ENCODE data around the gene MINDY2. TPM values are rescaled to one million over a fixed set of nuclear protein-coding genes. Genes with fewer than 3 reads are reported as not detected.

The MINDY2 gene
- total and polyA plus RNA-seq, 2 experiments from 2014 or later: 30.7 to 40.2 TPM

- Histone ChIP-seq H3K27ac (peak overlapping the region; percentile 25), H3K9me3 (ENCODE audit: low read depth) (no peaks in the 10 kb centered on the region), H3K4me1 (ENCODE audit: low read depth) (peaks cover 21% of the 10 kb centered on the region), H3K4me3 (no peak overlapping the region), H3K36me3 (no peaks in the 10 kb centered on the region), H3K27me3 (no peaks in the 10 kb centered on the region)
- TF ChIP-seq, protein P1, sequence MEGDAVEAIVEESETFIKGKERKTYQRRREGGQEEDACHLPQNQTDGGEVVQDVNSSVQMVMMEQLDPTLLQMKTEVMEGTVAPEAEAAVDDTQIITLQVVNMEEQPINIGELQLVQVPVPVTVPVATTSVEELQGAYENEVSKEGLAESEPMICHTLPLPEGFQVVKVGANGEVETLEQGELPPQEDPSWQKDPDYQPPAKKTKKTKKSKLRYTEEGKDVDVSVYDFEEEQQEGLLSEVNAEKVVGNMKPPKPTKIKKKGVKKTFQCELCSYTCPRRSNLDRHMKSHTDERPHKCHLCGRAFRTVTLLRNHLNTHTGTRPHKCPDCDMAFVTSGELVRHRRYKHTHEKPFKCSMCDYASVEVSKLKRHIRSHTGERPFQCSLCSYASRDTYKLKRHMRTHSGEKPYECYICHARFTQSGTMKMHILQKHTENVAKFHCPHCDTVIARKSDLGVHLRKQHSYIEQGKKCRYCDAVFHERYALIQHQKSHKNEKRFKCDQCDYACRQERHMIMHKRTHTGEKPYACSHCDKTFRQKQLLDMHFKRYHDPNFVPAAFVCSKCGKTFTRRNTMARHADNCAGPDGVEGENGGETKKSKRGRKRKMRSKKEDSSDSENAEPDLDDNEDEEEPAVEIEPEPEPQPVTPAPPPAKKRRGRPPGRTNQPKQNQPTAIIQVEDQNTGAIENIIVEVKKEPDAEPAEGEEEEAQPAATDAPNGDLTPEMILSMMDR (IDR thresholded peaks at IDR 0.05; ENCODE audit: low read depth, low read length): no peak
- no peak for DNase-seq (ENCODE audit: low read depth in 1 of 2, low spot score in 1 of 2)
Measured at GRCh38 chr15:58734859-58735258, 36.2 kb upstream of the MINDY2 start.

GRCh38 chr15:58736018-58736643 is 35.0 kb upstream of the MINDY2 start:
- TF ChIP-seq, protein P1 (IDR thresholded peaks at IDR 0.05; ENCODE audit: low read depth, low read length): no peak
- Histone ChIP-seq H3K4me3 (no peak overlapping the region), H3K9me3 (ENCODE audit: low read depth) (no peaks in the 10 kb centered on the region), H3K36me3 (no peaks in the 10 kb centered on the region), H3K27ac (no peak overlapping the region), H3K4me1 (ENCODE audit: low read depth) (peaks cover 21% of the 10 kb centered on the region), H3K27me3 (no peaks in the 10 kb centered on the region)
- no peak for DNase-seq (ENCODE audit: low read depth in 1 of 2, low spot score in 1 of 2)

DNA sequence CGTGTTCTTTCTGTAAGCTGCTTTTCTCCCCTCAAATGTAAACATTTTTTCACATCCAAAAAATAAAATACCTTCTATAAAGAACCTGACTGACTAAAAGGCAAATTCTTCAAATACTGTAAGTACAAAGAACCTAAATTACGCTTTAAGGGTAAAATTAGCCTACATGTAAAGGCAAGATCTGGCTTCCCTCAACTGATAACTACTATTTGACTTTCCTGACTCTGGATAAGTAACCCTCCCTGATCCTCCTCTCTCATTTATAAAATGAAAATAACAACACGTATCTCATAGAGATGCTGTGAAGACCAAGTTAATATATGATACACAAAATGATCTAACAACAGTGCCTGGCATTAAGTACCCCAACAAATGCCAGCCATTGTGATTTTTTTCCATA is 33.8 kb upstream of the MINDY2 start:
- Histone ChIP-seq H3K27me3 (no peaks in the 10 kb centered on the region), H3K36me3 (no peaks in the 10 kb centered on the region), H3K27ac (no peak overlapping the region), H3K4me3 (no peak overlapping the region), H3K4me1 (ENCODE audit: low read depth) (peaks cover 22% of the 10 kb centered on the region), H3K9me3 (ENCODE audit: low read depth) (no peaks in the 10 kb centered on the region)
- DNase-seq (ENCODE audit: low read depth in 1 of 2, low spot score in 1 of 2): no peak
- TF ChIP-seq, protein P1 (IDR thresholded peaks at IDR 0.05; ENCODE audit: low read depth, low read length): no peak

DNA sequence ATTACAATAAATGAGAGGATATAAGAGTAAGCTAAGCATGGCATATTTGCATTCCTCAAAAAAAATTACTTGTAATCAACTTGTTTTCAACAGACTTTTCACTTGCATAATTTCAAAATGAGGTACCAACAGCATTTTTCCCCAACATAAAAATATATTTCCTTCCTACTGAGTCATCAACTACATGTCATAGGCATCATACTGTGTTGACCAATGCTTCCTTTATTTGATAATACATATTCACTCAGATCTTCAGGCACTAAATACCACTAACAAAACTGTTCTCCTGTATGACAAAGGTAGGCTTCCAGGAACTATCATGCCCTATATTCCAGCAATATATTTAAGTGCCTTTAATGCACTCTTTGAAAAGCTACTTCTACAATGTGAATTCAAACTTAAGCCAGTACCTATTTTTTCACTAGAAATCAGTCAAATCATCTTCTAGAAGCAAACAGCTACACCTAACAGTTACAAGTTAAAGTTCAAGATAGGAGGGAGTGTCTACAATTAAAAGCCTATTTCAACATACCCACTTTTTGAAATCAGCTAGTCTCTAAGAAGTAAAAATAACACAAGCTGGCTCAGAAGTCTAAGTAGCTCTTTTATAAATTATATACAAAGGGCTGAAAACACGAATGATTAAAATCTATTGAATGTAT is 32.9 kb upstream of the MINDY2 start:
- Histone ChIP-seq H3K4me3 (no peak overlapping the region), H3K9me3 (ENCODE audit: low read depth) (no peaks in the 10 kb centered on the region), H3K36me3 (no peaks in the 10 kb centered on the region), H3K4me1 (ENCODE audit: low read depth) (peaks cover 30% of the 10 kb centered on the region), H3K27ac (no peak overlapping the region), H3K27me3 (no peaks in the 10 kb centered on the region)
- TF ChIP-seq, protein P1 (IDR thresholded peaks at IDR 0.05; ENCODE audit: low read depth, low read length): no peak
- DNase-seq (ENCODE audit: low read depth in 1 of 2, low spot score in 1 of 2): peak in 1 of 2 donors; percentile 50

DNA sequence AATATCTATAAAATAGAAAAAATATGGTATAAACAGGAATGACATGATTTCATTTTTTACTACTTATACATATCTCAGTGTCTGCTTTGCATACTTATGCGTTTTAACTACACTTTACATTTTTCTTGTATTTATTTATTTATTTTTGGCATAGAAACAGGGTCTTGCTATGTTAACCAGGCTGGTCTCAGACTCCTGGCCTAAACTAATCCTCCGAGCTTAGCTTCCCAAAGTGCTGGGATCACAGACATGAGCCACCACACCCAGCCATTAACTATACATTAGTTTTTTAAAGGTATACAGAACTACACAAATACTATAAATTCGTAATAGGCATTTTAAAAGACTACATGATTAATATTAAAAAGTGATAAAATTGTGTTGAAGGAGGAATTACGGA is 30.7 kb upstream of the MINDY2 start:
- DNase-seq (ENCODE audit: low read depth in 1 of 2, low spot score in 1 of 2): no peak
- H3K27ac ChIP-seq: no peak overlapping the region
- no peaks in the 10 kb centered on the region for H3K9me3 ChIP-seq (ENCODE audit: low read depth)
- TF ChIP-seq, protein P1 (IDR thresholded peaks at IDR 0.05; ENCODE audit: low read depth, low read length): no peak
- no peak overlapping the region for H3K4me3 ChIP-seq
- no peaks in the 10 kb centered on the region for H3K36me3 ChIP-seq
- H3K27me3 ChIP-seq: no peaks in the 10 kb centered on the region
- H3K4me1 ChIP-seq (ENCODE audit: low read depth): peaks cover 32% of the 10 kb centered on the region
